ENCODE data around the gene ADAMTS2. TPM values are rescaled to one million over a fixed set of nuclear protein-coding genes. Genes with fewer than 3 reads are reported as not detected.

ADAMTS2 gene
- total and polyA plus RNA-seq, 2 experiments from 2014 or later, result 1.6 to 8.1 TPM

GRCh38 chr5:179307931-179308471 lies 37.3 kb downstream of the ADAMTS2 start:
- H3K9me2 ChIP-seq (ENCODE audit: insufficient read depth), result no peaks in the 10 kb centered on the region
- H3K27me3 ChIP-seq (ENCODE audit: insufficient read depth), result no peaks in the 10 kb centered on the region
- no peaks in the 10 kb centered on the region for H3F3A ChIP-seq (replicated peaks; ENCODE audit: low read depth)
- H3K27ac ChIP-seq (ENCODE audit: low read depth), result no peak overlapping the region
- H3K4me3 Mint-ChIP-seq, result no peak overlapping the region
- no peak overlapping the region for H3K27ac Mint-ChIP-seq
- peaks cover 28% of the 10 kb centered on the region for H3K9me3 Mint-ChIP-seq
- H3K4me2 ChIP-seq, result no peak overlapping the region
- no peaks in the 10 kb centered on the region for H3K4me1 Mint-ChIP-seq
- H3K79me2 ChIP-seq (replicated peaks; ENCODE audit: insufficient read depth), result 0 out of 2 replicates have a peak, but pooled peaks cover 8% of the 10 kb centered on the region
- no peak overlapping the region for H2AFZ ChIP-seq
- peaks cover 7% of the 10 kb centered on the region; the same call in 1 of the 3 replicates for H3K36me3 Mint-ChIP-seq (ENCODE audit: low read depth)
- no peak overlapping the region for H3K4me3 ChIP-seq
- ATAC-seq (no peak), DNase-seq (ENCODE audit: low spot score) (no peak)
- no peaks in the 10 kb centered on the region for H3K36me3 ChIP-seq (ENCODE audit: insufficient read depth)
- peaks cover 5% of the 10 kb centered on the region for H3K27me3 Mint-ChIP-seq (ENCODE audit: insufficient read depth, low read depth, poor library complexity)
- no peaks in the 10 kb centered on the region for H4K20me1 ChIP-seq (replicated peaks; ENCODE audit: insufficient read depth)
- TF ChIP-seq REST (IDR thresholded peaks at IDR 0.05; ENCODE audit: unreplicated experiment) (no peak), EZH2phosphoT487 (IDR thresholded peaks at IDR 0.05; ENCODE audit: unreplicated experiment) (no peak), CREB1 (CRISPR knock-in tag; IDR thresholded peaks at IDR 0.05; ENCODE audit: low read depth) (no peak), CTCF (conservative IDR thresholded peaks at IDR 0.05; ENCODE audit: low read depth in 2 of 2) (no peak)
- H3K4me1 ChIP-seq (ENCODE audit: insufficient read depth), result no peaks in the 10 kb centered on the region

GRCh38 chr5:179307013-179307800 lies 38.1 kb downstream of the ADAMTS2 start:
- Histone ChIP-seq H3F3A (replicated peaks; ENCODE audit: low read depth) (no peaks in the 10 kb centered on the region), H3K36me3 (ENCODE audit: insufficient read depth) (no peaks in the 10 kb centered on the region), H3K9me2 (ENCODE audit: insufficient read depth) (no peaks in the 10 kb centered on the region), H3K27me3 (ENCODE audit: insufficient read depth) (no peaks in the 10 kb centered on the region), H3K4me2 (no peak overlapping the region), H4K20me1 (replicated peaks; ENCODE audit: insufficient read depth) (no peaks in the 10 kb centered on the region), H3K79me2 (replicated peaks; ENCODE audit: insufficient read depth) (0 out of 2 replicates have a peak, but pooled peaks cover 8% of the 10 kb centered on the region), H3K4me3 (no peak overlapping the region), H2AFZ (no peak overlapping the region), H3K4me1 (ENCODE audit: insufficient read depth) (no peaks in the 10 kb centered on the region), H3K27ac (ENCODE audit: low read depth) (no peak overlapping the region)
- Mint-ChIP-seq H3K27me3 (ENCODE audit: insufficient read depth, low read depth, poor library complexity) (peaks cover 8% of the 10 kb centered on the region), H3K4me3 (no peak overlapping the region), H3K36me3 (ENCODE audit: low read depth) (no peaks in the 10 kb centered on the region; the same call in 2 of the 3 replicates), H3K27ac (no peak overlapping the region), H3K4me1 (peaks cover 4% of the 10 kb centered on the region; the same call in 2 of the 3 replicates), H3K9me3 (peaks cover 21% of the 10 kb centered on the region)
- no peak; the same call in 2 of the 3 replicates for ATAC-seq
- no peak for DNase-seq (ENCODE audit: low spot score)
- no peak for TF ChIP-seq EZH2 (IDR thresholded peaks at IDR 0.05; ENCODE audit: low read depth, unreplicated experiment)
- TF ChIP-seq NANOG (IDR thresholded peaks at IDR 0.05; ENCODE audit: borderline replicate concordance), result no peak
- TF ChIP-seq ZNF331 (CRISPR knock-in tag; IDR thresholded peaks at IDR 0.05; ENCODE audit: low read depth), result no peak
- TF ChIP-seq CREB1 (CRISPR knock-in tag; IDR thresholded peaks at IDR 0.05; ENCODE audit: low read depth), result no peak
- TF ChIP-seq EZH2phosphoT487 (IDR thresholded peaks at IDR 0.05; ENCODE audit: unreplicated experiment), result no peak
- no peak for TF ChIP-seq JUNB (IDR thresholded peaks at IDR 0.05; ENCODE audit: unreplicated experiment)
- no peak for TF ChIP-seq CTCF (conservative IDR thresholded peaks at IDR 0.05; ENCODE audit: low read depth in 2 of 2)
- no peak for TF ChIP-seq REST (IDR thresholded peaks at IDR 0.05; ENCODE audit: unreplicated experiment)
- TF ChIP-seq STAT1 (IDR thresholded peaks at IDR 0.05; ENCODE audit: unreplicated experiment), result no peak

Measured in GM23338 (cell line).